H1 (cell line): ENCODE results near the gene ELOF1. TPM values are rescaled to one million over a fixed set of nuclear protein-coding genes. Genes with fewer than 3 reads are reported as not detected.

Source experiments
- CTCF ChIA-PET: fragments of 300-600 bp; sonication (Branson Sonifier 250); formaldehyde crosslinking; loops from one replicate; lab custom pipeline; 2021; ENCODE audit not compliant: partially characterized antibody; lab: Charles Lee
- POLR2A ChIA-PET: fragments of 300-600 bp; sonication (Branson Sonifier 250); formaldehyde crosslinking; loops from one replicate; lab custom pipeline; 2021; ENCODE audit warnings: inconsistent platforms; ENCODE audit not compliant: partially characterized antibody; lab: Charles Lee
- DNase-seq, 2 experiments: peaks; one replicate each; pipeline versions ENCODE4 v3.0.0 to v3.0.0-alpha.2; 2010 to 2022; ENCODE audit warnings: low spot score in 2 of 2, low read depth in 1 of 2, mixed read lengths in 1 of 2
- FAIRE-seq: peaks from 2 replicates; lab custom pipeline; 2011; peaks lifted over from hg19 to GRCh38; lab: Jason Lieb, UNC
- H2AFZ ChIP-seq: 2 replicates; pipeline ENCODE4 v1.8.1; 2012; ENCODE audit warnings: low read length, inconsistent platforms
- H2AK5ac ChIP-seq: 2 replicates; pipeline ENCODE4 v1.6.1; 2013; ENCODE audit warnings: low read depth, low read length
- H2BK120ac ChIP-seq: replicated peaks from 2 replicates; pipeline ENCODE3; 2013; ENCODE audit warnings: low read depth, low read length, inconsistent platforms
- H2BK12ac ChIP-seq: 2 replicates; pipeline ENCODE4 v1.6.1; 2013; ENCODE audit warnings: low read depth, low read length
- H2BK15ac ChIP-seq: 2 replicates; pipeline ENCODE4 v1.6.1; 2013; ENCODE audit warnings: low read length
- H2BK20ac ChIP-seq: 2 replicates; pipeline ENCODE4 v1.6.1; 2013; ENCODE audit warnings: low read length
- H2BK5ac ChIP-seq: 2 replicates; pipeline ENCODE4 v1.6.1; 2013; ENCODE audit warnings: low read depth, low read length
- H3K14ac ChIP-seq: 2 replicates; pipeline ENCODE4 v1.6.1; 2013; ENCODE audit warnings: inconsistent platforms; ENCODE audit not compliant: insufficient read length
- H3K18ac ChIP-seq: 2 replicates; pipeline ENCODE4 v1.6.1; 2013; ENCODE audit warnings: low read length; ENCODE audit errors: extremely low read depth
- H3K23ac ChIP-seq: 2 replicates; pipeline ENCODE4 v1.6.1; 2013; ENCODE audit warnings: inconsistent platforms; ENCODE audit not compliant: insufficient read length
- H3K23me2 ChIP-seq: 2 replicates; pipeline ENCODE4 v1.6.1; 2013; ENCODE audit warnings: low read depth, low read length
- H3K27ac ChIP-seq: 2 replicates; pipeline ENCODE4 v1.6.1; 2011; ENCODE audit warnings: low read depth, low read length, inconsistent platforms
- H3K27me3 ChIP-seq, 4 experiments: replicated peaks in 1 of 4; 1 replicate in 1 of 4; 2 replicates in 3 of 4; pipeline versions ENCODE4 v1.6.1 to v1.8.1; 2011 to 2013; ENCODE audit warnings: low read length in 3 of 4, mild to moderate bottlenecking in 3 of 4, inconsistent platforms in 2 of 4, mixed read lengths in 2 of 4, moderate library complexity in 1 of 4; ENCODE audit not compliant: control insufficient read depth in 3 of 4, insufficient read depth in 3 of 4; ENCODE audit errors: extremely low read depth in 1 of 4
- H3K36me3 ChIP-seq, 4 experiments: 2 replicates each; pipeline versions ENCODE4 v1.6.1 to v1.8.1; 2011 to 2013; ENCODE audit warnings: mild to moderate bottlenecking in 4 of 4, low read length in 3 of 4, moderate library complexity in 2 of 4, control low read depth in 1 of 4, inconsistent platforms in 1 of 4; ENCODE audit not compliant: insufficient read depth in 4 of 4, control insufficient read depth in 2 of 4
- H3K4ac ChIP-seq: replicated peaks from 2 replicates; pipeline ENCODE3; 2013; ENCODE audit warnings: low read length, low read depth, mixed read lengths, inconsistent platforms; ENCODE audit not compliant: insufficient read length
- H3K4me1 ChIP-seq, 4 experiments: replicated peaks in 1 of 4; 1 replicate in 1 of 4; 2 replicates in 3 of 4; pipeline versions ENCODE4 v1.6.1 to v1.8.1; 2011 to 2013; ENCODE audit warnings: low read length in 3 of 4, inconsistent platforms in 2 of 4, mixed read lengths in 1 of 4; ENCODE audit not compliant: insufficient read depth in 4 of 4, control insufficient read depth in 3 of 4
- H3K4me2 ChIP-seq, 2 experiments: 2 replicates each; pipeline versions ENCODE4 v1.6.1 to v1.8.1; 2011 to 2013; ENCODE audit warnings: low read depth in 2 of 2, low read length in 2 of 2, control low read depth in 1 of 2, inconsistent platforms in 1 of 2, mild to moderate bottlenecking in 1 of 2; ENCODE audit not compliant: insufficient read depth in 1 of 2
- H3K4me3 ChIP-seq, 4 experiments: fragments of 200-600, 300-600 bp in 1 of 4; sonication (generic), shearing (Covaris generic), sonication (Bioruptor Twin) in 1 of 4; 2 replicates each; pipeline versions ENCODE4 v1.5.1 to v1.8.1; 2011 to 2016; ENCODE audit warnings: low read length in 4 of 4, low read depth in 3 of 4, control low read depth in 2 of 4, inconsistent platforms in 2 of 4, mild to moderate bottlenecking in 2 of 4, mixed read lengths in 1 of 4, moderate library complexity in 1 of 4; ENCODE audit not compliant: insufficient read depth in 2 of 4; ENCODE audit errors: extremely low read depth in 1 of 4
- H3K56ac ChIP-seq: replicated peaks from 2 replicates; pipeline ENCODE3; 2013; ENCODE audit warnings: low read depth, mild to moderate bottlenecking, mixed read lengths, low read length, inconsistent platforms; ENCODE audit not compliant: insufficient read length
- H3K79me1 ChIP-seq: 2 replicates; pipeline ENCODE4 v1.6.1; 2013; ENCODE audit warnings: low read depth, low read length, control low read depth
- H3K79me2 ChIP-seq, 2 experiments: 2 replicates each; pipeline versions ENCODE4 v1.6.1 to v1.8.1; 2012 to 2013; ENCODE audit warnings: low read length in 2 of 2, mild to moderate bottlenecking in 2 of 2, inconsistent platforms in 1 of 2; ENCODE audit not compliant: insufficient read depth in 2 of 2, control insufficient read depth in 1 of 2
- H3K9ac ChIP-seq, 4 experiments: replicated peaks in 1 of 4; 1 replicate in 1 of 4; 2 replicates in 3 of 4; pipeline versions ENCODE4 v1.6.1 to v1.8.1; 2011 to 2013; ENCODE audit warnings: low read depth in 3 of 4, low read length in 3 of 4, control low read depth in 2 of 4, mild to moderate bottlenecking in 2 of 4, moderate library complexity in 2 of 4, inconsistent platforms in 1 of 4; ENCODE audit errors: extremely low read depth in 1 of 4
- H3K9me3 ChIP-seq, 2 experiments: 2 replicates each; pipeline versions ENCODE4 v1.6.1 to v1.8.1; 2012 to 2013; ENCODE audit warnings: mild to moderate bottlenecking in 2 of 2, moderate library complexity in 2 of 2, control low read depth in 1 of 2, inconsistent platforms in 1 of 2, low read depth in 1 of 2, low read length in 1 of 2, mixed read lengths in 1 of 2; ENCODE audit not compliant: insufficient read depth in 2 of 2
- H4K20me1 ChIP-seq, 2 experiments: replicated peaks in 1 of 2; 2 replicates each; pipeline versions ENCODE3 to v1.8.1; 2011 to 2013; ENCODE audit warnings: inconsistent platforms in 2 of 2, low read length in 2 of 2, mild to moderate bottlenecking in 1 of 2; ENCODE audit not compliant: insufficient read depth in 2 of 2, control insufficient read depth in 1 of 2
- H4K5ac ChIP-seq: 2 replicates; pipeline ENCODE4 v1.6.1; 2013; ENCODE audit warnings: low read length, low read depth, mixed read lengths, inconsistent platforms; ENCODE audit not compliant: insufficient read length
- H4K8ac ChIP-seq: 2 replicates; pipeline ENCODE4 v1.8.0; 2013; ENCODE audit warnings: mild to moderate bottlenecking, moderate library complexity, low read length, inconsistent platforms; ENCODE audit not compliant: insufficient read depth; ENCODE audit errors: extremely low read depth
- H4K91ac ChIP-seq: replicated peaks from 2 replicates; pipeline ENCODE3; 2013; ENCODE audit warnings: low read length, mixed read lengths, inconsistent platforms; ENCODE audit not compliant: insufficient read length
- ATF2 ChIP-seq: IDR thresholded peaks from 2 replicates; pipeline ENCODE4 v1.6.1; 2012; ENCODE audit warnings: low read length, inconsistent platforms
- ATF3 ChIP-seq: IDR thresholded peaks from 2 replicates; pipeline ENCODE4 v1.6.1; 2011; ENCODE audit warnings: low read depth, mild to moderate bottlenecking, low read length; ENCODE audit not compliant: insufficient read depth
- CHD1 ChIP-seq: IDR thresholded peaks from 2 replicates; pipeline ENCODE4 v1.6.1; 2012; ENCODE audit warnings: low read depth, low read length, improper control_type of control experiment
- E2F6 ChIP-seq: IDR thresholded peaks from 2 replicates; pipeline ENCODE4 v1.6.1; 2012; ENCODE audit warnings: inconsistent platforms
- EZH2 ChIP-seq: fragments of 200-600 bp; sonication (generic); IDR thresholded peaks from 2 replicates; pipeline ENCODE4 v1.7.1; 2012; ENCODE audit warnings: low read depth, mild to moderate bottlenecking, moderate library complexity, low read length, inconsistent platforms; ENCODE audit not compliant: severe bottlenecking
- NRF1 ChIP-seq: IDR thresholded peaks from 2 replicates; pipeline ENCODE4 v1.6.1; 2011; ENCODE audit warnings: mild to moderate bottlenecking, low read depth, low read length, improper control_type of control experiment
- POLR2A ChIP-seq, 2 experiments: IDR thresholded peaks; 1 replicate in 1 of 2; 2 replicates in 1 of 2; pipeline ENCODE4 v1.6.1; 2011; ENCODE audit warnings: low read depth in 2 of 2, low read length in 2 of 2, mild to moderate bottlenecking in 2 of 2; ENCODE audit errors: control extremely low read depth in 1 of 2
- TEAD4 ChIP-seq: IDR thresholded peaks from 2 replicates; pipeline ENCODE4 v1.6.1; 2012; ENCODE audit warnings: low read depth, low read length, inconsistent platforms, mixed read lengths
- USF2 ChIP-seq: IDR thresholded peaks from 2 replicates; pipeline ENCODE4 v1.6.1; 2011; ENCODE audit warnings: low read length, improper control_type of control experiment
- WGBS, 2 experiments: shearing (Covaris generic) in 1 of 2; methylation state at CpG; one replicate each; pipeline versions ENCODE4 v1.1.6 to v1.1.7; 2013 to 2015; ENCODE audit warnings: low lambda C conversion rate in 2 of 2, mixed read lengths in 2 of 2, inconsistent platforms in 1 of 2, low coverage in 1 of 2, missing lambda C conversion rate in 1 of 2; ENCODE audit not compliant: insufficient replicate concordance in 2 of 2, insufficient coverage in 1 of 2, insufficient read length in 1 of 2; ENCODE audit errors: extremely low coverage in 1 of 2, missing lambda C conversion rate in 1 of 2; 5-methylcytosine and 5-hydroxymethylcytosine counted together
- polyA plus RNA-seq, 7 experiments: library from polyadenylated mRNA; depleted of rRNA in 3 of 7; stranded (reverse) in 5 of 7; unstranded in 2 of 7; fragments of >200 nt in 5 of 7; fragments of 200-250 nt in 2 of 7; gene quantifications; 1 replicate in 5 of 7; 2 replicates in 1 of 7; 4 replicates in 1 of 7; pipeline versions ENCODE4 v1.2.1 to v1.2.3, GENCODE V29; 2011 to 2013; ENCODE audit warnings: missing spikeins in 2 of 7, mixed read lengths in 2 of 7
- total RNA-seq: library from RNA; stranded (reverse); fragmentation: NEBNext Ultra II Directional; extraction: Animal tissue kit (Norgen Biotek cat#: 25700); gene quantifications from 2 replicates; pipeline ENCODE4 v1.2.1, GENCODE V29; 2021

Gene ELOF1
- total and polyA plus RNA-seq, 2 of the 8 experiments (the other 6 are each of a cell fraction or from before 2014, with no cell fraction given), result 84.2 to 101 TPM

- Histone ChIP-seq H2BK20ac (no peak overlapping the region), H4K91ac (no peak overlapping the region), H3K79me1 (peaks cover 6% of the 10 kb centered on the region), H3K14ac (no peak overlapping the region), H3K4me2 (peak overlapping the region; percentile 59 to 66), H4K8ac (peak overlapping the region; percentile 100; the same call in 1 of the 2 replicates), H3K27me3 (no peaks in the 10 kb centered on the region), H3K23ac (no peak overlapping the region), H3K56ac (peak overlapping the region; percentile 98), H2BK5ac (0 out of 2 replicates have a peak overlapping the region, but pooled peaks have one; percentile 100), H3K4ac (no peak overlapping the region), H3K4me3 (peak overlapping the region; percentile 80 to 97 (median 85)), H2BK12ac (no peak overlapping the region; the same call in 1 of the 2 replicates), H3K79me2 (peaks cover 8 to 50% of the 10 kb centered on the region in 2 experiments; a peak in 3 of 4 replicates), H3K36me3 (peaks cover 0 to 10% (median 0%) of the 10 kb centered on the region in 4 experiments; a peak in 2 of 8 replicates), H2AK5ac (no peak overlapping the region), H3K9me3 (no peaks in the 10 kb centered on the region; a peak in 1 of 4 replicates), H2BK120ac (no peak overlapping the region), H4K20me1 (peaks cover 0 to 7% of the 10 kb centered on the region in 2 experiments), H3K9ac (peak overlapping the region; percentile 96 to 99 (median 99)), H4K5ac (no peak overlapping the region), H3K18ac (no peak overlapping the region), H3K27ac (peak overlapping the region; percentile 100; the same call in 1 of the 2 replicates), H2AFZ (no peak overlapping the region), H3K23me2 (no peaks in the 10 kb centered on the region; the same call in 1 of the 2 replicates), H3K4me1 (peaks cover 0 to 7% (median 3%) of the 10 kb centered on the region in 4 experiments; a peak in 3 of 7 replicates), H2BK15ac (no peak overlapping the region)
- 86% methylated on average over 10 of the region's 10 CpGs; no CpG with 5 or more reads in 1 of the 2 experiments for WGBS, 2 experiments
- ChIA-PET POLR2A (interaction anchor here (0.5 to 1.8 kb wide), 28 partner anchors 8 to 1200 kb away, joined by 3 to 16 read pairs (median 4); partner anchors contain the start of genes ACP5, ECSIT, ELOF1 and ZNF439), CTCF (interaction anchor here (0.9 to 1.1 kb wide), 2 partner anchors 10 to 25 kb away, joined by 4 read pairs; no protein-coding TSS in a partner anchor)
- FAIRE-seq (no peak), DNase-seq (no peak)
- TF ChIP-seq TEAD4, result no peak
- TF ChIP-seq ATF3, result no peak
- TF ChIP-seq CHD1, result no peak
- TF ChIP-seq EZH2, result no peak
- no peak for TF ChIP-seq NRF1
- no peak for TF ChIP-seq POLR2A (IDR thresholded peaks at IDR 0.05; ENCODE audit: control extremely low read depth in 1 of 2, low read depth in 2 of 2, low read length in 2 of 2)
- no peak for TF ChIP-seq E2F6
- no peak for TF ChIP-seq ATF2
- no peak for TF ChIP-seq USF2
Observed at GRCh38 chr19:11598103-11598483, 39.1 kb upstream of the ELOF1 start.
